HuH-7 (cell line): ENCODE measurements around the gene CUBN.
A peak's percentile ranks its signal among the peaks of the same experiment; 100 is the strongest.

ENCODE experiments used
- DNase-seq: peaks from one replicate; pipeline ENCODE4 v3.0.0; 2011; ENCODE audit warnings: low spot score

Gene CUBN

DNA sequence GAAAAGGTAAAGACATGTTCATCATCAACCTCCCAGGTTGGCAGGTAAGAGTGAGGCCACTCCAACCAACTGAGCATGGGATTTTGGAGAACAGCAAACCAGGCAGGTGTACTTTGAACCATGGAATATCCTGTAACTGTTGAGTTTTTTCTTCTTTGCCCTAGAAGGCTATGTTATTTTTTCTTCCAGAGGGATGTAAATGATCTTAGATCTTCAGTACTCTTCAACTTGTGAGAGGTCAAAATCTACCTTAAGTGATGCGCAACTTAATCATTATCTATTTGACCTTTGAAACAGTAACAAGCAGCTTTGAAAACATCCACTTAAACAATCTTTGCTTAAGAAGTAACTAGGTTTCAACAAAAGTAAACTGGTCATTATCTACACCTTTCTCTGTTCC lies at the start of gene CUBN:
TSS of gene CUBN (minus strand) at position 71 of the 400 bp plus-strand sequence. CDS start at position 25, 46 bp downstream.
- no peak for DNase-seq

DNA sequence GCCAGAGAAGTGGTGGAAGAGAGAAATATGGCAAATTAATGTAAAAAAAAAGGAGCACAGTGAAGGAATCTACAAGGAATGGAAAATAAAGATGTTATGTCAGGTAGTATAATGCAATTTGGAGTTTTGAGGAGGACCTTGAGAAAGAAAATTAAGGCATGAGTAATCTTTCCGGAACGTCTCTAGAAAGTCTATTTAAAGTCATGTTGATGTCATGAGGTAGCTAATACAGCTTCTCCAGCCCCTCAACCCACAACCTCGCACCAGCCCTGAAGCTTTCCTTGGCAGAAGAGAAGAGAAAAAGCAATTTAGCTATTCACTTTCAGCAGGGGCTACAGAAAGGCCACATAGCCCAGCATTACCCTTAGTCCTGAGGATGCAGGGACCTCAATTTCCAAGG lies 49.4 kb upstream of the CUBN start:
- DNase-seq = no peak

DNA sequence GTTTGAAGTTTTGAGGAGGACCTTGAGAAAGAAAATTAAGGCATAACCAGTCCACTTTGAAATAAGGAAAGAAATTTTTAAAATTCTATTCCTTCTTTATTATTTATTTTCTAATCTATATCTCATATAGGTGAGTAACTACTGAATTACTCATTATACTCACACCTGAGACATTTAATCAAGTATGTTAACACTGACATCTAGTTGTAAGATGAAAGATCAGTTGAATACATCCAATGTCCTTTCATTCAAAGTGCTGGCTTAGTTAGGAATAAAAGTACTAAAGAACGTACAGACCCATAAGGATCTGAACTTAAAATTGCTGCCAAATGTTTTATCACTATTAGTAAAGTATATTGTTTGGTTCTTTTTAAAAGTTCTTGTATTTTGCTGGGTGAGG lies 48.4 kb upstream of the CUBN start:
- no peak for DNase-seq

DNA sequence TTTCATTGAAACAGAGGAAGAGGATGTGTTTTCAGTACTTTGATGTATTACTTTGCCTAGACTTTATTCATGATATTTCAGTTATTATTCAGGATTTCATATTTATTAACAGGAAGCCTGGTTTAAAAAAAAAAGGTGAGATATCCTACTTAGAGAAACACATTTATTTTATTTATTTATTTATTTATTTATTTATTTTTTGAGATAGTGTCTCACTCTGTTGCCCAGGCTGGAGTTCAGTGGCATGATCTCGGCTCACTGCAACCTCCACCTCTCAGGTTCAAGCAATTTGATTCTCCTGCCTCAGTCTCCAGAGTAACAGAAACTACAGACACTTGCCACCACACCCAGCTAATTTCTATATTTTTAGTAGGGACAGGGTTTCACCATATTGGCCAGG lies 47.4 kb upstream of the CUBN start:
- no peak for DNase-seq

DNA sequence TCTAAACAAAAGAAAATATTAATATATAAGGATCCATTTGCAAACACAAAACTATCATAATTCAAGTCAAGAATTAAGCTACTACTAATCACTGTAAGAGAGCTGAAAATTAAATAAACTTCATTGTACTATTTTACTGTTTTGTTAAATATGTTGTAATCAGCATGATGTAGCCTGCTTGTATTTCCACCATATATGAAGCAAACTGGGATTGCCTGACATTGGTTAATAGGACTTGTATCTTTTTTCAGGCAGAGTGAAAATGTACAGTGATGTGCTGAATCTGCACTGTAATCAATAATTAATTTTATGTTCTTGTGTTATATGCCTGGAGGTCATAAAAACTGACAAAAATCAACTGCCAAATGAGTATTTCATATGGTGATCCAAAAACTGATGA lies 46.5 kb upstream of the CUBN start:
- DNase-seq = no peak

DNA sequence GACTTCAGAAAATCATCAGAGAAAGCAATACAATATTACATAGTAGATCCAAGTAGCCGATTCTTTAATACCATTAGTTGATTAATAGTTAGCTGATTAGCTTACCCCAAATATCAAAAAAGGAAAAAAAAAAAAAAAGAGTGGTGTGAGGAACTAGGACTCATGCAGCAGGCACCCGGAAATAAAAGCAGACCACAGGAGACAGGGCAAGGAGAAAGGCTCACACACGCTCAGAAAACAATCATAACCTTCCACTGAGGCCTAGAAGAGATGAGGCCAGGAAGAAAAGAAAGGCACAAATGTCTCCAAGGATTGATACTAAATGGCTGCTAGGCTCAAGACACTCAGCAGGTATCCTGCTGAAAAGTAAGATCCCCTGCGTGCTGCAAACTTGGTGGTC lies 45.9 kb upstream of the CUBN start:
- no peak for DNase-seq

DNA sequence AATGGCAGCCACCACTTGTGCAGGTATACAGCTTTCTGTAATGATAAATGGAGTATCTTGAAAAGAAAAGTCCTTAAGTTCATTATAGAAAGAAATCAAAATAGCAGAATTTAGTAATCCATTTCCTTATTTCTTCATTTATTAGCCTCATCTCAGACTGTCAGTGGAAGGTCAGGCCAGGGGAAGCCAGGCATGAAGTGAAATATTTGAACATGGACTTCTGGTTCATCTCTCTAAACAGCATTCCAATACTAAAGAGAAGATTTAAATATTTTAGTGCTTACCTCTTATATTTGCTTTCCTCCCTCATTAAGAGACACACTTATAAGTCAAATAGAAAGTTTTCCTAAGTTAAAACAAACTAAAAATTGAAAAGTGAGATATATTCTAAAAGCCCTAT lies 45.0 kb upstream of the CUBN start:
- no peak for DNase-seq

DNA sequence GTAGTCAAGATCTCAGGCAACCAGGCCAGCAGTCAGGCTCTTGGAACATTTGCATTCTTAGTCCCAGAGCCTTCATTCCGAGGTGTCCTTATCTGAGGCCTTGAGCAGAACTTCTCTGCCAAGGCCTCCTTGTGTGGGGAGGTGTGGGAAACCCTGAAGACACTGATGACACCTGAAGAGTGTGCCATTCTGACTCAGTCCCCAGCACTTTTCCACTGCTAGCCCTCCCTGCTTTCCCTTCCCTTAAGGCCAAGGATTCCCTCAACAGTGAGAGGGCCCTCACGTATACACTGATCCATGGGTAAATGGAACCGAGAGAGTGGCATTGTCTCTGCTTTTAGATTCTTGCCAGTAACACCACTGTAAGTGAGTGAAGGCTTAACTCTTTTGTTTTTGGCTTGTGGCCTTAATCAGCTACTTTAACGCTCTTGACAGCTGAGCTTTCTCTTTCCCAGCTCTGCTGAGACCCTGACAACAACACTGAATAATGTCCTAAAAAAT lies 41.6 kb upstream of the CUBN start:
- no peak for DNase-seq

DNA sequence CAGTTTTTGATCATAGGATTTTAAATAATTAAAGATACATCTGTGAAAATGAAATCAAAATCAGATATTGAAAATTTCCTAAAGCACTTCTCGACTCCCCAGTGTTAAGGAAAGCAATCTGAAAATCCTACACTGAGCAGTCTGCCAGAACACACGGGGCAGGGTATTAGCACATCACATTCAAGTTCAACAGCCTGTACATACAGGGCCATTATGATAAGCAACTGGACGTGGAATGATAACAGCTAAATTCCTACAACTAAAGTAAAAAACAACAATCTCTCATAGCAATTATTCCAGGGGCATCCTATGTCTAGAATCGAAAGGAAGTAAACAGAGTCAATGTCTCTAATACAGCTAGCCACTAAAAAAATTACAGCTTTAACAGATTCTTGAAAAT lies 40.2 kb upstream of the CUBN start:
- DNase-seq = no peak

DNA sequence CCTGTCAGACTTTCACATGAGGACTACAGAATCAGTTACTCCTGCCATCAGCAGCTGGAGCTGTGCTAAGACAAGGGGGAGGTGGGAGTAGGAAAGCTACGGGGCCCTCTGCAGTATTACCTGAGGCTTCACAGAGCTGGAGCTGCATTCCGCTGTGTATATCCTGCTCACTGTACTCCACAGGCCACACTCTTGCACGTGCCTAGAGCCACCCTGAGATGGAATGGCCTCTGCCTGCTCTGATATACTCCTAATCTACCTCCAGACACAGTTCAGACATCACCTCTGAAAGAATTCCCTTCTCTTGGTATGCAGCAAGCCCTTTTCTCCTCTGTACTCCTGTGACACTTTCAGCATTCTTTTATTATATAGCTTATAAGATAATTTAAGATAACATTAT lies 37.1 kb upstream of the CUBN start:
- no peak for DNase-seq

DNA sequence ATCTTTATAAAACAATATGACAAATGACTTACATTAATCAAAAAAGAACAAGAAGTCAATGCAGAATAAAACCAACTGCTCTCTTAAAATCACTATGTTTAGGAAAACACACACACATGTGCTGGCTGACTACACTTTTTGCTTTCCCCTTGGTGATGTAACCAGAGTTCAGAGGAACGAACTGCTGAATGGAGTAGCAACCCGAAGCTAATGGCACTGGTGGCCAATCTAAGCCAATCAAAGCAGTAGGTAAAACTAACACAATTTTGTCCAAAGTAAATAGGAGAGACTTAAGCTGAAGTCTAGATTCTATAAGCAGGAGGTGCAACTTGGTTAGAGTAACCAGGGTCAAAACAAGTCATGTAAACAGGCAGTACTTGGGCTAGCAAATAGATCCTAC lies 33.2 kb upstream of the CUBN start:
- no peak for DNase-seq

DNA sequence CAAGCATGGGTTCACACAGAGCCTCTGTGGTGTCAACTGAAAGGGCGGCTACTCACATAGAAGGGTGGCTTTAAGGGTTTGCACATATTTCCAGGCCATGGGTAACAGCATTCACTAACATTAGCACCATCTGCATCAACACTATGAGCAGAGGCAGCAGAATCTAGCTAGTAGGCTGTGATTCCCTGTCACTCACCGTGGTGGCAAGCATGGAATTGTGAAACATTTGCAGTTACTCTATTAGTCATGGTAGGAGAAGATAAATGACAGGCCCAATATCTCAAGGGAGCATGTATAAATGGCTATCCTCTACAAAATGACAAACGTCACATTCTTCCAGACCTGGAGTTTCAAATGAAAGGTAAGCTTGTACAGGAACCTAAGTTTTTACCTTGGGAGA lies 32.2 kb upstream of the CUBN start:
- DNase-seq = no peak

DNA sequence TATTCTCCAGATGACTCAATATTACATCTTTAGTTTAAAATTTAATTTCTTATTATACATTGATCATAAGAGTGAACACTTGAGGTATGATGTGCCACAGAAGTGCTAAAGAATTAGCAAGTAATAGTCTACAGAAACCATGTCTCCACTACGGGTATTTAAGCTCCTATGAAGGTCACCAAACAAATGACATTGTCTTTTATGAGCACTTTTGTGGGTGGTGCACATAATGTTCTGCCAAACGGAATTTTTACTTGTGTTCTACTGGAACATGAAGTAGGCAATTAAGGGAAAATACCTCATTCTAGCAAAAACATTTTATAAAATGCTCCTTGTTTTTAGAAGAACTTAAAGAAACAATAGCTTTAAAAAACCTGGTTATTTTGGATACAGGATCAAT lies 27.4 kb upstream of the CUBN start:
- DNase-seq = no peak

DNA sequence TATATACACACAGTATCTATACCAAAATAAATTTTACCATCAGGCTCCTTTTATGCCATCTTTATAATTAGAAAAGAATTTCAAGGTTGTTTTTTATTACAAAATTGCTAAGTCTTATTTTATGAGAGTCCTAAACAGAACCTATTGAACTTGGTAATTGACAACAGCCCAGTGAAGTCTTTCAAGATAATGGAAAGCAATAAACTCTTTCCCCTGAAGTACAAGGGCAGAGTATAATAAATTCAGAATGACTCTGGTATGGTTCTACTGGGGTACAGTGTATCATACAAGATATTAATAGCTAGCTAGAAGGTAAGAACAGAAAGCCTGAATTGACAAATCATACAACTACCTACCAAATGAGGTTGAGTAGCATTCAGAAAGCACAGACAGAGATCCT lies 26.2 kb upstream of the CUBN start:
- no peak for DNase-seq

DNA sequence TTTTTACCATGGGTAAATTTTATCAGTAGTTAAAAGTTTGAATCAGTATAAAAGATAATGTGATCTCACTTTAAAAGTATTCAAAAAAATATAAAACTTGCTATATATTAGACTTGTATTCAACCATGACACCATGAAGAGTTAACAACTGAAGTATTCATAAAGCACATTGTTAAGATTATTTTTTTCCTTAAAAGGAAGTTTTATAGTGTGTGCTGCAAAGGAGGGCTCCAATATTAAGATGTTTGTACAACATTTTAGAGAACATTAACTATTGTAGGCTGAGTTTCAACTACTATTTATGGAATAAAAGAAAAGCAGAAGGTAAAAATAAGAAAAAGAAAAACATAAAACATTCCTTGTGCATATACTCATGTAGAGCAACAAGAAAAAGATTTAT lies 24.5 kb upstream of the CUBN start:
- no peak for DNase-seq

DNA sequence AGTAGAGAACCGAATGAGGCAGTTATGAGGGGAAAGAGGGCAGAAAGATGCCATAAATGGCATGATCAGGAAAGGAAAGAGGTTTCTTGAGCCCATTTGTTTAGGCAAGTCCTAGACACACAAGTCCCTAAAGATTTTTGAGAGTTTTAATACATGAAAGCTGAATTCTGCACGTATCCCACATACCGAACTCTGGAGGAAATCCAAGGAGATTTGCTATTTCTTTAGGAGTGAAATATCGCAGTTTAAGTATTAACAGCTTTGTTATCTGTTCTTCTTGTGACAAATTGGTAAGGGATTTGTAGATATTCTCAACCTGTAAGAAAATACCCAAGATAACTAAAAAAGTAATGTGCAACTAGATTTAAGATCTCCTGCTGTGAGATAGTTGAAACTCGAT lies 23.7 kb upstream of the CUBN start:
- no peak for DNase-seq

DNA sequence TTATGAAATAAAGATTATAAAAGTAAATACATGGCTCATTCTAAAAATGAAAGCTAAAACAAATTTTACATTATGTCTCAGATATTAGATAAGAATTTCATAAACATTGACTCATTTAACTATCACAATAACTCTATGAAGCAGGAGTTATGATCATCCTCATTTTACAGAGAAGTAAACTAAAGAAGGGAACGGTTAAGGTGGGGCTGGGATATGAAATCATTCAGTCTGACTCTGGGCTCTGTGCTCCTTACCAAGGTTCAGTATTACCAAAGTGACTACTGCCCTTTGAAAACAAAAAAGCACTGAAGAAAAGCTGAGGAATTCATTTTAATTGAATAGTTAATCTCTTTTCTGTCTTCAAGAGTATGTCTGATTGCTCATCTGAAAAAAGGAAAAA lies 22.1 kb upstream of the CUBN start:
- no peak for DNase-seq

DNA sequence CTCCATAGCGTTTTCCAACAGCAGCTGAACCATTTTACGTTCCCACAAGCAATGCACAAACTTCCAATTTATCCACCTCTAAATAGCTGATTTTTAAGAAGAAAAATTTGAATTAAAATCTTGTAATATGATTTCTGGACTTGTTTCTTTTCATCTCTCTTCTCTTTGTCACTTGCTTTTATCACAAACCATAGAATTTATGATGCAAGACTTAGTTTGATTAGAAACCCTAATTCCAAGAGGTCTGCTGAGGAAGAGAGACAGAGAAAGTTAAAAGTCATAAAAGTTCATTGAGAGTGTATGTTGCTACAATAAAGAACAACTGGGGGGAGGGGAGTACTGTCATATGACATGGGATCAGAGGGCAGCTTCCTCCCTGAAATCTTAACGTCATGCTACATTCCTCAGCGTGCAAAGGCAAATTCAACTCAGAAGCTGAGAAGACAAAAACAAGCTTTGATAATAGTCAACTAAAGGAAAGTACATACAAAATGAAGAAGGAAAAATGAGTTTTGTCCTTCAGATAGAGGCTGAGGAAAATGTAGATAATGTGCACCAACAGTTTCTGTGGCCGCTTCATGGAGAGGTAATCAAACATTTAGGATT lies 18.4 kb upstream of the CUBN start:
- no peak for DNase-seq

DNA sequence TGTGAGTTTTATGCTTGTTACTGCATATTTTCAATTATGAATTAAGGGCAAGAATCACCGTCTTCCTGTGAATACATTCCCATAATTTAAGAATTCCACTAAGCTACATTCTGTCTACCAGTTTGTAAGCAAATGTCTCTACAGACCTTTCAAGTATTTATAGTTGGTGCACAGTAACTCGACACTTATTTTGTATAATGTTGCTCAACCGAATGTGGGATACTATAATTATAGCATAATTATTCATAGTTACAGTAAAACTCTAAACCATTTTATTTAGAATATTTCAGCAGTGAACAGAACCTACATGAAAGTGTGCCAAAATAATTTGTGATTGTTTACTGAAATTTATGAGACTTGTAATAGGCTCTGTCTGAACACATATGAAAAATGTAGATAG lies 17.3 kb upstream of the CUBN start:
- no peak for DNase-seq

DNA sequence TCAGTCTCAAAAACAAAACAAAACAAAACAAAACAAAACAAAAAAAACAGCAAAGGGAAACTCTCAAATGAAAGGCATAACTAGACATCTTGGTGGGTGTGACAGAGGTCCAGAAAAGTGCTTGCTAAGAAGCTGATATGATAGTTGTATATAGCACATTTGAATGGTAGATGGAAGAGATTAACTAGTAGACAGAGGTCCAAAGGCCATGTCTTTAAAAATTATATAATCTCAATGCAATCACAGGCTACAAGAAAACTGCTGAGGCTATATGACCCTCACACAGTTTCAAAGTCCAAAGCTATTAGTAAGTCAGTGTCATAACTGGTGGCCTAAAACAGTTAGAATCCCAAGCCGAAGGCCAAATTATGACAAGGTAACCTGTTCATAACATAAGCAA lies 15.6 kb upstream of the CUBN start:
- peak; percentile 14 for DNase-seq

DNA sequence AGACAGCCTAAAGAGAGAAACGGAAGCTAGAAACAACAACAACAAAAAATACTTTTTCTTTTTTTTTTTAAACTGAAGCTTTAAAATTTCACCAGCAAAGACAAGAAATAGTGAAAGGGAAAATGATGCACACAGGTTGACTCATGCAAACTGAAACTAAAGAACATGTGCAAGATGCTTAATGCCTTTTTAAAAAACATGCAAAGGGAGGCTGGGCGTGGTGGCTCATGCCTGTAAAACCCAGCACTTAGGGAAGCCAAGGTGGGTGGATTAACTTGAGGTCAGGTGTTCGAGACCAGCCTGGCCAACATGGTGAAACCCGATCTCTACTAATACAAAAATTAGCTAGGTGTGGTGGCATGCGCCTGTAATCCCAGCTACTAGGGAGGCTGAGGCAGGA lies 15.1 kb upstream of the CUBN start:
- no peak for DNase-seq

DNA sequence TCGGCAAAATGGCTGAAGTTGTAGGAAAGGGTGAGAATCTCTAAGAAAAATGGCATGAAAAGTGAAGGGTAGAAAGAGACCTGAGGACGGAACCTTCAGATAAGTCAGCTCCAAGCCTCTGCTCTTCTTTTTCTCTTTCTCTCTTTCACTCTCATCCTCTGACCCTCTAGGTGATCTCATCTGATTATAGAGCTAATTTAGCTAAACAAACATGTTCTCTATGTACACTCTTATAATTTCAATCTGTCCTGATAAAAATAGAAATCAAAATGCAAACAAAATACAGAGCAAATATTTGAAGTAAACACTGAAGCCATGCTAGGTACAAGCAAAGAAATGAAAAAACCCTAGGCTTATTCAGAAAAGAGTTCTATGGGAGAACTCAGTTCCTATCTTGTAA lies 14.4 kb upstream of the CUBN start:
- DNase-seq = no peak

DNA sequence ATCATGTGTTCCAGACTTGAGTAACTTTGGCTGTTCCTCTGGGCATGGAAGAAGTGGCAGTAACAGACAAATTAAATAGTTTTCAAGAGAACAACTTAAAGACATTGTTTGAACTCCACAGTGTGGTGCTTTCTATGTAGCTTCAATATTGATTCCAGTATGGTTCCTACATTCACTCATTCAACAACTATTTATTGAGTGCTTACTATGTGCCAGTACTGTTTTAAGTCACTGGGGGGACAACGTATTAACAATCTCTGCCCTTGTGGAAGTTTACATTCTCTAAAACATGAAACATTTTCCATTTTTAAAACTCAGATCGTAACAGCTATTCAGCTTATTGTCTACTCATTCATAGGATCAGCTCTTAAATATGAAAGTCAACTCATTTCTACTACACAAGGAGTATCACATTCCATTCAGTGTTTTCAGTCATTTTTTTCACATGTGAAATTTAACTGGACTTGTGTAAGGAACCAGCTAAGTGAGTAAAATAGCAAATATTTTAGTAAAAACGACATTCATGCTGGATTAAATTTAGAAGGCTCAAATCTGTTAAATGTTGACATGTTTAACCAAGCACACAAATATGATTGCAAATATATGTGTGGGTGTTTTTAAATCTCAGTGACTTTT lies 13.6 kb upstream of the CUBN start:
- DNase-seq = no peak

DNA sequence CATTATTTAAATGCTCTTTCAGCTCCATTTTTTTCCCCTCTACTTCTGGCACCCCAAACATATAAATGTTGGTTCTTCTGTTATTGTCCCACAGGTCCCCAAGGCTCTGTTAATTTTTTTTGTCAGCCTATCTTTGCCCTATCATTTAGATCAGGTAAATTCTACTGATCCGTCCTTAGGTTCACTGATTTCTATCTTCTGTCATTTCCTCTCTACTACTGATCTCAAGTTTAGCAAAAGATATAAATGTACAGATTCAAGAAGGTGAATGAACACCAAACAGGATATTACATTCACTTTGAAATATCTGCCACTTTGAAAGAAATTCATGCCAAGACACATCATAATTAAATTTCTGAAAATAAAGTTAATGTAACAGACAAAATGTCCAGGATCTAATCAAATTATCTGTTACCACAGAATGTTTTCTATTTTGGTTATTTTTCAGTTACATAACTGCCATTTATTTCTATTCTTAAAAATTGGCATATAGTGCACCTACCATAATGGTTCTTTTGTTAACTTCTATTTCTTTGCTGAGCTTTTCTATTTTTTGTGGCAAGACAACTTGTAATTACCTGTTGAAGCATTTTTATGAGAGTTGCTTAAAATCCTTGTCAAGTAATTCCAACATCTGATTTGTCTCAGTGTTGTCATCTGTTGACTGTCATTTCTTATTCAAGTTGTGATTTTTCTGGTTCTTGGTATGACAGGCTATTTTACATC lies 12.1 kb upstream of the CUBN start:
- no peak for DNase-seq
